ENCODE measurements around the gene JADE1.

- no peak for TF ChIP-seq CTCF (CRISPR knock-in tag; IDR thresholded peaks at IDR 0.05)
- TF ChIP-seq PHF8 (CRISPR knock-in tag; IDR thresholded peaks at IDR 0.05): no peak
- no peak for TF ChIP-seq PTBP1 (IDR thresholded peaks at IDR 0.05; ENCODE audit: low read depth, low read length, poor library complexity, severe bottlenecking)
- TF ChIP-seq XRCC5 (optimal IDR thresholded peaks at IDR 0.05; ENCODE audit: low read length): no peak
- no peak for TF ChIP-seq ZNF350 (CRISPR knock-in tag; IDR thresholded peaks at IDR 0.05; ENCODE audit: borderline replicate concordance, low read depth)
- TF ChIP-seq MAX (IDR thresholded peaks at IDR 0.05): no peak
- no peak for TF ChIP-seq NFIB (CRISPR knock-in tag; IDR thresholded peaks at IDR 0.05; ENCODE audit: borderline replicate concordance)
- TF ChIP-seq ZNF576 (CRISPR knock-in tag; IDR thresholded peaks at IDR 0.05): no peak
- TF ChIP-seq ZMYM2 (CRISPR knock-in tag; IDR thresholded peaks at IDR 0.05): no peak
- TF ChIP-seq MYNN (CRISPR knock-in tag; IDR thresholded peaks at IDR 0.05; ENCODE audit: low read depth): no peak
- no peak for TF ChIP-seq E2F5 (CRISPR knock-in tag; conservative IDR thresholded peaks at IDR 0.05)
- no peak for TF ChIP-seq CREBL2 (CRISPR knock-in tag; IDR thresholded peaks at IDR 0.05; ENCODE audit: borderline replicate concordance)
- TF ChIP-seq POLR2A (IDR thresholded peaks at IDR 0.05; ENCODE audit: insufficient read depth in 1 of 2, low read depth in 2 of 2, low read length in 2 of 2): no peak
Observed at GRCh38 chr4:128819082-128819742, 9.7 kb downstream of the JADE1 start.
